ENCODE measurements around the gene CYB561.
"Not testable (repeated sequence)": the region's sequence is repeated elsewhere in the genome, so short reads cannot be mapped to it uniquely, and the experiment has no call there.

GRCh38 chr17:63468099-63468498 is 22.0 kb upstream of the CYB561 start:
- TF ChIP-seq EZH2 (IDR thresholded peaks at IDR 0.05; ENCODE audit: insufficient read depth, poor library complexity, severe bottlenecking); EZH2phosphoT487 (IDR thresholded peaks at IDR 0.05; ENCODE audit: insufficient read depth, low read depth): not testable (repeated sequence)

Measured in GM23248 (cell line).